Upper lobe of right lung (tissue), 1 donor: ENCODE measurements around the gene FOXC2. TPM values are rescaled to one million over a fixed set of nuclear protein-coding genes. Genes with fewer than 3 reads are reported as not detected.

Experiments used
- ATAC-seq: fragments of 200-7000 bp; cut with Tn5 transposase; one replicate; pipeline ENCODE4 v1.9.1; 2020; ENCODE audit warnings: mild to moderate bottlenecking, moderate library complexity
- DNase-seq: peaks from one replicate; pipeline ENCODE4 v3.0.0-alpha.2; 2020
- H3K27ac ChIP-seq: fragments of 200-600 bp; one replicate; pipeline ENCODE4 v1.8.0; 2022
- H3K27me3 ChIP-seq: fragments of 200-600 bp; one replicate; pipeline ENCODE4 v1.8.0; 2022; ENCODE audit warnings: mild to moderate bottlenecking
- H3K36me3 ChIP-seq: fragments of 200-600 bp; one replicate; pipeline ENCODE4 v1.8.0; 2022
- H3K4me1 ChIP-seq: fragments of 200-600 bp; one replicate; pipeline ENCODE4 v1.8.0; 2022
- H3K4me3 ChIP-seq: fragments of 200-600 bp; one replicate; pipeline ENCODE4 v1.8.0; 2022; ENCODE audit warnings: mild to moderate bottlenecking
- H3K9me3 ChIP-seq: fragments of 200-600 bp; one replicate; pipeline ENCODE4 v1.8.0; 2022
- intact Hi-C: fragments of 100-400 bp; cut with DNase I; formaldehyde crosslinking; loops from one replicate; pipeline ENCODE4 v1.11.0; 2022
- total RNA-seq: library from RNA; stranded (reverse); fragmentation: NEBNext Ultra II Directional; extraction: Animal tissue kit (Norgen Biotek cat#: 25700); gene quantifications from one replicate; pipeline ENCODE4 v1.2.1, GENCODE V29; 2021
- TF ChIP-seq, protein P1 (sequence below): fragments of 200-600 bp; IDR thresholded peaks from one replicate; pipeline ENCODE4 v1.8.0; 2022; ENCODE audit warnings: antibody characterized with exemption
- donor health status: DM: no; HTN: yes; CAD: no; lungs with severe emphysema.

The FOXC2 gene
- total RNA-seq, 1 donor from 2014 or later: 1.1 TPM

DNA sequence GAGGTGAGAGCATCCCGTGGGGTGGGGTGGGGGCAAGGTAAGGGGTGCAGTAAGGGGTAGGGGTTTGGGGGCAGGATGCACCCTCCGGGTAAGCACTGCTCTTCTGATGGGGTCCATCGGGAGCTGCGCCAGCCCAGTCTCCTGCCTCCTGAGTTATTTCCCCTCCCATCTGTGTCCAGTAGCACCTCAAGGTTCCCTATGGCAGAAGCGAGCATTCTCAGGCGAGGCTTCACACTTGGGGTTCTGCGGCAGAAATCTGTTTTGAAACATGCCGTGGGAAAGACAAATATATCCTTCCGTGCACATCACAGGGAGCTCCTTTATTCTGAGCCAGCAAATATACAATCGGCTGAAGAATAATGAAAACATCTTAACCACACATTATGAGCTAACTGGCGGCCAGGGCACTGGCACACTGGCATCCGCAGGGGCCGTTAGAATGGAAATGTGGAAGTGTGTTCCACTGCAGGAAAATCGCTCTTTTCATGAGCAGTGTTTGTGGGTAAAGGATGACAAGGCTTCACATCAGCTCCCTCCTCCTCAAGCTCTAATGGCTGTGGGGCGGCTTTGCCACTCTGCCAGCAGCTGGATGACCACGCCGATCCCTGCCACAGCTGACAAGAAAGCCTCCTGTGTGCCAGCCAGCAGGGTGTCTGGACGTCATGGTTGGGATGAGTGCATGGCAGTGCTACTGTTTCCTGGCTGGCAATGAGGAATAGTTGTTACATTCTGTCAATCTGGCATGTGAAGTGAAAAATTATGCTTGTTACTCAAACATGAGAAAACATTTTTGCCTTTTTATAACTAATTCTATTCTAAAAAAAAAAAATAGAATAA is 31.6 kb upstream of the FOXC2 start:
- Histone ChIP-seq H3K36me3 (peaks cover 55% of the 10 kb centered on the region), H3K27ac (no peak overlapping the region), H3K27me3 (no peaks in the 10 kb centered on the region), H3K9me3 (no peaks in the 10 kb centered on the region), H3K4me1 (no peaks in the 10 kb centered on the region), H3K4me3 (no peak overlapping the region)
- DNase-seq (no peak), ATAC-seq (no peak)
- TF ChIP-seq, protein P1, sequence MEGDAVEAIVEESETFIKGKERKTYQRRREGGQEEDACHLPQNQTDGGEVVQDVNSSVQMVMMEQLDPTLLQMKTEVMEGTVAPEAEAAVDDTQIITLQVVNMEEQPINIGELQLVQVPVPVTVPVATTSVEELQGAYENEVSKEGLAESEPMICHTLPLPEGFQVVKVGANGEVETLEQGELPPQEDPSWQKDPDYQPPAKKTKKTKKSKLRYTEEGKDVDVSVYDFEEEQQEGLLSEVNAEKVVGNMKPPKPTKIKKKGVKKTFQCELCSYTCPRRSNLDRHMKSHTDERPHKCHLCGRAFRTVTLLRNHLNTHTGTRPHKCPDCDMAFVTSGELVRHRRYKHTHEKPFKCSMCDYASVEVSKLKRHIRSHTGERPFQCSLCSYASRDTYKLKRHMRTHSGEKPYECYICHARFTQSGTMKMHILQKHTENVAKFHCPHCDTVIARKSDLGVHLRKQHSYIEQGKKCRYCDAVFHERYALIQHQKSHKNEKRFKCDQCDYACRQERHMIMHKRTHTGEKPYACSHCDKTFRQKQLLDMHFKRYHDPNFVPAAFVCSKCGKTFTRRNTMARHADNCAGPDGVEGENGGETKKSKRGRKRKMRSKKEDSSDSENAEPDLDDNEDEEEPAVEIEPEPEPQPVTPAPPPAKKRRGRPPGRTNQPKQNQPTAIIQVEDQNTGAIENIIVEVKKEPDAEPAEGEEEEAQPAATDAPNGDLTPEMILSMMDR: no peak
- intact Hi-C loops: no loop called here

DNA sequence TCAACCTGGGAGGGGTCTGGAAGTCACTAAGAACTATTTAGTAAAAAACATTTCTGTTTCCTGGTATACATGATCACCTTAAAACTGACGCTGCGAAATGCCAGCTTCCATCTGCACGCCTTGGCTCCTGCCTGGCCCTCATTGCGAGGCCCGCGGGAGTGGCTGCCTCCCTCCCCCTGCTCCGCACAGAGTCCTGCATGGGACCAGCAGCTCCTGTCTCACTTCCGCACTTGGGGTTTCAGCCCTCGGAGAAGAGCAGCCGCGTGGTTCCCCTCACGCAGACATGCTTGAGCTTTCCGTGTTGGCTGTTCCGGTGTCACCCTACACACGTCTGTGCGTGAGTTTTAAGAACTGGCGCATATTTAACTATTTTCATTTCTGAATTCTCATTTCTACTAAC is 30.0 kb upstream of the FOXC2 start:
- DNase-seq: peak; percentile 57
- no peak for ATAC-seq
- Histone ChIP-seq H3K9me3 (no peaks in the 10 kb centered on the region), H3K36me3 (peaks cover 71% of the 10 kb centered on the region), H3K4me3 (no peak overlapping the region), H3K27me3 (no peaks in the 10 kb centered on the region), H3K4me1 (no peaks in the 10 kb centered on the region), H3K27ac (no peak overlapping the region)
- TF ChIP-seq, protein P1: no peak
- intact Hi-C loops: no loop called here

DNA sequence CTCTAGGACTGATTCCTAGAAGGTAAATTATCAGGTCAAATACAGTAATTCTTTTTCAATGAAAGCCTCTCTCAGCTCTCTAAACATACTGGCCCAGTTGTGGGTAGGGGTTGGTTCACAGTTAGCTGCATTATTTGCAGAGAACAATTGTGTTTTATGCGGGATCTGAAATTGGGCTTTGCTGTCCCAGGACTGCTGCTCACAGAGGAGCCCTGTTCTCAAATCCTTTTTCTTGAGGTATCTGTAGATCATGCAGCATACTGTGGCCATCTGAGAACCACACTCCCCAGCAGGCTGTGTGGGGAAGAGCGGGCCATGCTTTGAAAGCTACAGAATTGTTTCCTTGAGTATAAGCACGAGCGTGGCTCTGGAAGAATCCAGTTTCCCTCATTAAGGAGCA is 29.1 kb upstream of the FOXC2 start:
- Histone ChIP-seq H3K4me1 (no peaks in the 10 kb centered on the region), H3K36me3 (peaks cover 77% of the 10 kb centered on the region), H3K27ac (no peak overlapping the region), H3K9me3 (no peaks in the 10 kb centered on the region), H3K27me3 (no peaks in the 10 kb centered on the region), H3K4me3 (no peak overlapping the region)
- ATAC-seq (no peak), DNase-seq (no peak)
- TF ChIP-seq, protein P1: no peak
- intact Hi-C loops: no loop called here

DNA sequence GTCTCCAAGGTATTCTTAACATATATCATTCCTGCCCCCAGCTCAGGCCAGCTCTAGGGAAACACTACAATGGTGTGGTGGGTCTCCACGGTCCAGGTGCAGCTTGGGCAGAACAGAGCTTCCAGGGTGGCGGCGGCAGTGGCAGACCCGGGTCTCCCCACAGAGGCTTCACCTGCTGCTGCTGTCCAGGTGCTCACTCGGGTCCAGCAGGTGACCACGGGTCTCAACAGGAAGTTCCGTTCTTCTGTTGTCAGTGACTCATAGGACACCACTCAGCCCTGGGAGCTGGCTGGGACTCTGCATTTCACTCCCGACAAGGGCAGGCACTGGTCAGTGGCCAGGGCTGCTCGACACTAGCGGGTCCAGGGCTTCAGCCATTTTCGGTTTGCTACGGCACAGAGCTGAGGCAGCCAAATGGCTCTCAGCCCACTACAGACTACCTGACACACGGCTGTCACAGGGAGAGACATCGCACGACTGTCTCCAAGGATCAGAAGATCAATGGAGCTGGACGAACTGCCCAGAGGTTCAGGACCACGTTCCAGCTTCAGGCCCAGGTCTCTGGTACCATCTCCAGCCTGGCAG is 28.3 kb upstream of the FOXC2 start:
- H3K27me3 ChIP-seq: no peaks in the 10 kb centered on the region
- H3K27ac ChIP-seq: no peak overlapping the region
- H3K4me1 ChIP-seq: no peaks in the 10 kb centered on the region
- H3K4me3 ChIP-seq: no peak overlapping the region
- H3K9me3 ChIP-seq: no peaks in the 10 kb centered on the region
- DNase-seq (peak; percentile 44), ATAC-seq (no peak)
- TF ChIP-seq, protein P1: no peak
- intact Hi-C loops: no loop called here
- peaks cover 77% of the 10 kb centered on the region for H3K36me3 ChIP-seq

DNA sequence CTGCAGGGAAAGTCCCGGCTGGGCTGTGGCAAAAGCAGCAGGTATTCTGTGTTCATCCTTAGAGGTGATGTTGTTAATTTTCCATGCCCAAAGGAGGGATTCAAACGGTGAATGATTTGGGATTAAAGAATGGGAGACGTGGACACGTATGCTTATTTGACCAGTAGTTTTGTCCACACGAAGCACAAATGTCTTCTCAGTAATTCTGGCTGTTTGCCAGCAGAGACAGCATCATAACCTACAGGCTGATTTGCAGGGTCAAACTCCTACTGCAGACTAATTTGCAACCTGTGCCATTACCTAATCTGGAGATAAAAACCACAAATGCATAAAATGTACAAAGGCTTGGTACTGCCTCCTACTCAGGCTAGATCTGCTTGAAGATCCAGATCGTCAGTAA is 25.7 kb upstream of the FOXC2 start:
- no peak overlapping the region for H3K27ac ChIP-seq
- TF ChIP-seq, protein P1: no peak
- no peaks in the 10 kb centered on the region for H3K9me3 ChIP-seq
- ATAC-seq (no peak), DNase-seq (no peak)
- intact Hi-C loops: no loop called here
- peaks cover 80% of the 10 kb centered on the region for H3K36me3 ChIP-seq
- no peaks in the 10 kb centered on the region for H3K27me3 ChIP-seq
- H3K4me1 ChIP-seq: no peaks in the 10 kb centered on the region
- H3K4me3 ChIP-seq: no peak overlapping the region
